Caki2 (cell line): ENCODE data around the gene NSUN2. TPM values are rescaled to one million over a fixed set of nuclear protein-coding genes. Genes with fewer than 3 reads are reported as not detected.
"Not testable (repeated sequence)": the region's sequence is repeated elsewhere in the genome, so short reads cannot be mapped to it uniquely, and the experiment has no call there.

Source experiments
- DNase-seq: peaks from one replicate; pipeline ENCODE4 v3.0.0-alpha.2; 2015; ENCODE audit warnings: low read depth
- in situ Hi-C: cut with HindIII; loops from 2 replicates; pipeline ENCODE4 v1.10.0; 2016; ENCODE audit warnings: low sequenced_read_pairs, low pct_unique_long_range_greater_than_20kb, mixed read lengths
- total RNA-seq: library from RNA; depleted of rRNA; stranded (reverse); fragments of >200 nt; shearing (Covaris generic); gene quantifications from 2 replicates; pipeline ENCODE4 v1.2.3, GENCODE V29; 2014; ENCODE audit warnings: low replicate concordance; rRNA removed

The NSUN2 gene
- 38.3 and 40.5 TPM in 2 replicates for total RNA-seq

GRCh38 chr5:6632888-6633468 is at the start of gene NSUN2, which contains the start of gene SRD5A1:
NSUN2 (minus strand) TSS chr5:6633044; CDS start chr5:6632979, 65 bp downstream.
SRD5A1 (plus strand) TSS chr5:6633440; CDS start chr5:6633577, 137 bp downstream.
- peak; percentile 90 for DNase-seq
- in situ Hi-C loops: no loop called here

DNA sequence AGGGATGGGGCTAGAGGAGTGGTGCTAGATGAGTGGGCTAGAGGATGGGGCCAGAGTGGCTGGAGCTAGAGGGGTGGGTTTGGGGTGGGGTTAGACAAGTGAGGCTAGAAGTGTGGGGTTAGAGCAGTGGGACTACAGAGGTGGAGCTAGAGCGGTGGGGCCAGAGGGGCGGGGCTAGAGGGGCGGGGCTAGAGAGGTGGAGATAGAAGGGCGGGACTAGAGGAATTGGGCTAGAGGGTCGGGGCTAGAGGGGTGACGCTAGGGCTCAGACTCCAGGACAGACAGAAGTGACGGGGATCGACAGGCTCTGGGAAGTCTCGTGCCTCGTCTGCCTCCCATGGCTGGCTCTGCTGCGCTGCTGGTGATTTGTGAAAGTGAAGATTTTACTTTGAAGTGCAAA is 49.4 kb upstream of the NSUN2 start:
- in situ Hi-C loops: no loop called here
- DNase-seq: no peak

GRCh38 chr5:6681682-6682081 is 48.8 kb upstream of the NSUN2 start:
- no peak for DNase-seq
- in situ Hi-C loops: no loop called here

DNA sequence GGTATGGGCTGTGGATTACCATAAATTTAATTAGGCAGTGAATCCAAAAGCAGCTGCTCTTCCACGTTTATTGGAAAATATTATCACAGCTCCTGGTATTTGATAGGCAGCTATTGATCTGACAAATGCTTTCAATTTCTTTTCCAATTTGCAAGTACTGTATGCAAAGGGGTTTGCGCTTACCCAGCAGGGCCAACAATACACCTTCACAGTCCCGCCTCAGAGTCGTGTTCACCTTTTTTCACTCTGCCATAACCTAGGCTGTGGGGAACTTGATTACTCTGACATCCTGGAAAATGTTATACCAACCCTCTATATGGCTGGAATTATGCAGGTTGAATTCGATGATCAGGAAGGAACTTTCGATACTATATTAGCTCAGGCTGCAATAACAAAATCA is 48.1 kb upstream of the NSUN2 start:
- DNase-seq: no peak

GRCh38 chr5:6678385-6678784 is 45.5 kb upstream of the NSUN2 start:
- DNase-seq: no peak
- in situ Hi-C loops: no loop called here

More for the DNA sequence above, 48.1 kb upstream of the NSUN2 start:
- in situ Hi-C loops: no loop called here

DNA sequence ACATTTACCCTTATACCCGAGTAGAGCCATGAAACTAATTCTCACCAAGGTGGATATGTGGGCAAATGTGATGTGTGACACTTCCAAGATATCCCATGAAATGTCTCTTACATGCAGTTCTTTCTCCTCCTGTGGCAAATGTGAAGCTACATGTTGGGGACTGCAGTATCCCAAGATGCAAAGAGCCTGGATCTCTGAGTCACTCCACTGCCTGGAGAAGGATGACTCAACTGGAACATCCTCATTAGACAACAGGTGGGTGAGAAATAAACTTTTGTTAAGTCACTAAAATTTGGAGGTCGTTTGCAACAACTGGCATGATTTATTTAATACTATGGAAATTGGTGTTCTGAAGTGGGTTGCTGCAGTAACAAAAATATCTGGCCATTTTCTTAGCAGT is 43.9 kb upstream of the NSUN2 start:
- peak; percentile 21 for DNase-seq
- in situ Hi-C loops: no loop called here

DNA sequence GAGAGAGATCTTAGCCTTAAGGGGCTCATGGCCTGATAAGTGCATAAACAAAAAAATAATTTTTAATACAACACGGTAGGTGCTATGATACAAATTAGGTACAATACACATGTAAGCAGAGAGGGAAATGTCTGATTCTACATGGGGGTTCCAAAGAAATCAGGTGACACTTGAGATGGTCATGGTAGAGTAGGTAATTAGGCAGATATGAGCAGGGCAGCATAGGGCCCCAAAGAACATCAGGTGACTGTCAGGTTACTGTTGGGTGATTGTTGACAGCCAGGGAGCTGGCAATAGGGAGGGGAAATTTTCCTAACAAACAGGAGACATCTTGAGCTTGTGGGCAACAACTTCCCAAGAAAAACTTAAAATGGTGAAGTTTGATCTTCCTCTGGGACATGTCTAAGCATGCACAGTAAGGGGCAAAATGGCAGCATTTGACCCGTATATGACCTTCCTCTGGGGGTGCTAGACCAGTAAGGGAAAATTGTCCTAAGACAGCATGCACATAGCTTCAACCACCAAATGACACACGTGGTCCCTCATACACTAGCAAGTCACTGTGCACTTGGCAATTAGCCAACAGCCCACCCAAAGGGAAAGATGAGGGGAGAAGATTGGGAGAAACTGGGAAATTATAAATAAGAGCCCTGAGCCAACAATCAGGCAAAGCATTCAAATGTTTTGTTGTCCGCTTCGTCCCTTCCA is 43.1 kb upstream of the NSUN2 start:
- in situ Hi-C loops: no loop called here
- DNase-seq: no peak

DNA sequence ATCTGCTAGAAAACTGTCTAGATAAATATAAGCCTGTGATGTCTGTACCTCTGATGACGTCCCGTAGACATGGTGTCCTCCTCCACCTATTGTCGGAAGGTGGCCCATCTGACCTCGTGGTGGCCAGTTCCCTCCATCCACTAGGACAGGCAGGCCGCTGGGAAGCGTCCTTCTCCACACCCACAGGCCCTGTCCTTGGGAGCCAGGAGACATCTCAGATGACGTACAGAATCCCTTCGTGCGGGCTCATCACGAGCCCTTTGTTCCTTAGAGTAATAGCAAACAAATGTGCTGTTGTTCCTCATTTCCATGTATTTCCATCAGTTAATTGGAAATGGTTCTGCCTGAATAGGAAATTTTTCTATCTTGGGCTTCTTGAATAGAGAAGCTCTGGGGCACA is 42.0 kb upstream of the NSUN2 start:
- in situ Hi-C loops: no loop called here

DNA sequence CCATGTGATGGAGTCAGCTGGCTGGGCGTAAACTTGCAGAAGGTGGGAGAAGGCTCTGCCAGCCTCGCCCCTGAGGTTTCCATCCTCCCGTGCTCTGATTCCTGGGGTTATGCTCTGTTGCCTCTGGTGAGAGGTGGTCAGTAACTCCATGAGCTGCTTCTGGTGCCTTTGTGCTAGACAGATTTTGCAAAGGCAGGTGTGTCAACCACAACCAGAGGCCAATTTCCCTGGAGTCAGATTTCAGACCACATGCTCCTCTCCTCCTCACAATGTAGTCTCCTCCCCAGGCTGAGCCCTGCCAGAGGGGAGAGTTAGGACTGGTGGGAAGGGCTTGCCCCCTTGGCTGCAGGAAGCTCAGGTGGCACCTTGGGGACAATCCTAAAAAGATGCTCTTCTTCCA is 41.6 kb upstream of the NSUN2 start:
- in situ Hi-C loops: no loop called here
- no peak for DNase-seq

More for the DNA sequence above, 42.0 kb upstream of the NSUN2 start:
- DNase-seq: no peak

GRCh38 chr5:6673963-6674362 is 41.1 kb upstream of the NSUN2 start:
- no peak for DNase-seq
- in situ Hi-C loops: no loop called here

- DNase-seq: no peak
- in situ Hi-C loops: no loop called here
Observed at GRCh38 chr5:6673031-6673430, 40.2 kb upstream of the NSUN2 start.

- in situ Hi-C loops, DNase-seq: not testable (repeated sequence)
Observed at GRCh38 chr5:6668717-6669116, 35.9 kb upstream of the NSUN2 start.

DNA sequence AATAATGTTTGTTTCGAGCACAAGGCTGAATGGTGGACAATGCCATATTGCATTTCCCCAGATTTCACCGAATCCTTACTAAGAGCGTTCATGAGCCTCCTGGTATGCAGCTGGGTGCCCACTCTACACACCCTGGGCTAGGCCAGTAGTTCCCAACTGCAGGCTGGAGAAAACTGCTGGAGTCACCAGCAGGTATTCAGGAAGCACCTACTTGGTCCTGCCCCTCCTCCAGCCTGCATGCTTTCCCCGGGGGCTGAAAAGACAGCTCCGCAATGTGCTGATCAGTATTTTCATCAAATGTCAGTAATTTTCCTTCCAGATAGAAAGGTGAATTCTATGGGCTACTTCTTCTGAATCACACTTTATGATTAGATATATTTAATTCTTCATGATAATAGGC is 34.8 kb upstream of the NSUN2 start:
- in situ Hi-C loops: no loop called here
- DNase-seq: no peak

DNA sequence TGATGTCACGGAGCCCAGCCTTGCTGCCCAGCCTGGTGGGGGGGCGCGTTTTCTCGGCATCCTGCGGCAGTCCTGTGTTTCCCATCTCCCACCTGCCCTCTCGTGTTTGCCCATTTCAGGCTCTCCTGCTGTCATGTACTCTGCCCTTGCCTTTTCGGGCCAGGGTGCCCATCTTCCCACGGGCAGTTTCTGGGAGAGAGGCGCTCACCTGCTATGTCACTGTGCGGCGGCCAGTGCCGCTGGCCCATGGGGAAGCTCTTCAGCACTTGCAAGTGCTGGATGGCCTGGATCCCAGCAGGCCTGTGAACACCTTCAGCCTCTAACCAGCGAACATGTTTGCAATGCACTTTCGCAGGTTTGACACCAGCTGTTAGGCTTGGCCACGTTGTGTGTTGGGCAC is 33.9 kb upstream of the NSUN2 start:
- in situ Hi-C loops: no loop called here
- no peak for DNase-seq

DNA sequence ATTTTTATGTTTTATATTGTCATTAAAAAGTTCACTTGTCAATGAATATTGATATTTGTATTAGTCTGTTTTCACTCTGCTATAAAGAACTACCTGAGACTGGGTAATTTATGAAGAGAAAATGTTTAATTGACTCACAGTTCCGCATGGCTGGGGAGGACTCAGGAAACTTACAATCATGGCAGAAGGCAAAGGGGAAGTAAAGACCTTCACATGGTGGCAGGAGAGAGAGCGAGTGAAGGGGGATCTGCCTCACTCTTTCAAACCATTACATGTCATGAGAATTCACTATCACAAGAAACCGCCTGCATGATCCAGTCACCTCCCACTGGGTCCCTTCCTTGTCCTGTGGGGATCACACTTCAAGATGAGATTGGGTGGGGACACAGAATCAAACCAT is 27.8 kb upstream of the NSUN2 start:
- in situ Hi-C loops: no loop called here

DNA sequence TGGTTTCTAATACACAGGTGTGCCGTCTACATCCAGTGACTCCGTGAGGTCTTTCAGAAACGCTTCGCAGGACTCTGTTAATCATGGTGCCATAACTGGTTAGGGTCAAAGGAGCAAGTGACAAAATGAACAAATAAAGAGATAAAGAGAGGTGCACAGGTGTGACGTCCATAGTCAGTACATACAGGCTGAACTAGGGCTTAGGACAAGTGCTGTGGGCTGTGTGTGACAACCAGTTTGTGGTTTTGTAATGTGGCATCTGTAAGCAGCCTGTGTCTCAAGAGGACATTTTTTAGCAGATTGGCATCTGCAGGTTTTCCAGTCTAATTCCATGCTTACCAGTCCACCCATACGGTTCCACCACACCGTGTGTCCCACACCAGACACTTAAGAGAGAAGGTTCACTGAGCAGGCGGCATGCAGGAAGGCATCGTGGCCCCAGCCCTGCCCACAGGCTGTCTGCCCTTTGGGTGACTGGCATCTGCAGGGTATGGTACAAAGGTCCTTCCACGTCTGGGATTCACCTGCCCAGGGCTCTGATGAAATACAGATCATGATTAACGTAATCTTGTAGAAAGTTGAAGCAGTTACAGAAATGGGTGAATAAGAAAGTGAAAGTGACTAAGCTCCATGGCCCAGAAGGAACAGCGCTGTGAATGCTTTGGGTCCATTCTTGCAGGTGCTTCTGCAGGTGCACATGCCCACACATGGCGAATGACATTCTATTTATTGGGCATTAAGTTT is 27.3 kb upstream of the NSUN2 start:
- DNase-seq: peak; percentile 79
- in situ Hi-C loops: no loop called here

More for the DNA sequence above, 27.8 kb upstream of the NSUN2 start:
- DNase-seq: no peak

GRCh38 chr5:6656680-6657079 is 23.8 kb upstream of the NSUN2 start:
- in situ Hi-C loops: no loop called here
- no peak for DNase-seq

DNA sequence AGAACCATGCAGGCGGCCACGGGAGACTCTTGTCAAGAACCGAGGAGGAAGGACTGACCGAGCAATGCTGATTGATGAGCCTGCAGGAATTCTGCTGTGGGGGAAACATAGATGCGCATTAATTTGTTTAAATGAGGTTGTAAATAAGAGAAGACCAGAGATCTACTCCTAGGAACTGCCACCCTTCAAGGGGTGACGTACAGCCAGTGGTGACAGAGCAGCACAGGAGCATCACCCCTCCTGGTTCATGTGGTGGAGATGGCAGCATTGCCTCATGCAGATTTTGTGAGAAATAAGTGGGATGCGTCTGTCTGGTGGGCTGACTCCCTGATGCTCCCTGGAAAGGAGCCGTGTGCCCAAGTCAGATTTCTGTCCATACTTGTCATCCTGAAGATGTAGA is 22.6 kb upstream of the NSUN2 start:
- DNase-seq: no peak
- in situ Hi-C loops: no loop called here

GRCh38 chr5:6652025-6652424 is 19.2 kb upstream of the NSUN2 start:
- DNase-seq: no peak
- in situ Hi-C loops: no loop called here
